Skeletal muscle satellite cell (primary cell): ENCODE data around the gene TRIB2.

Experiments
- H3K27me3 ChIP-seq: 2 replicates; pipeline ENCODE4 v1.7.0; 2013; ENCODE audit warnings: low read length; ENCODE audit not compliant: control insufficient read depth, insufficient read depth
- H3K36me3 ChIP-seq: 2 replicates; pipeline ENCODE4 v1.7.0; 2013; ENCODE audit warnings: mild to moderate bottlenecking, control low read depth, low read length; ENCODE audit not compliant: insufficient read depth
- H3K4me1 ChIP-seq: 2 replicates; pipeline ENCODE4 v1.7.0; 2013; ENCODE audit warnings: low read length; ENCODE audit not compliant: control insufficient read depth, insufficient read depth
- H3K4me2 ChIP-seq: 2 replicates; pipeline ENCODE4 v1.7.0; 2013; ENCODE audit warnings: mild to moderate bottlenecking, low read length
- H3K4me3 ChIP-seq: 2 replicates; pipeline ENCODE4 v1.7.0; 2013; ENCODE audit warnings: low read length
- H3K9ac ChIP-seq: 2 replicates; pipeline ENCODE4 v1.7.0; 2013; ENCODE audit warnings: mild to moderate bottlenecking, low read depth, low read length, moderate library complexity
- H3K9me3 ChIP-seq: replicated peaks from 2 replicates; pipeline ENCODE4 v1.7.0; 2013; ENCODE audit warnings: mild to moderate bottlenecking, control low read depth, low read length

The TRIB2 gene

GRCh38 chr2:12701786-12702167, 15.0 kb upstream of the TRIB2 start:
- Histone ChIP-seq H3K36me3 (no peaks in the 10 kb centered on the region), H3K27me3 (no peaks in the 10 kb centered on the region), H3K9ac (peak overlapping the region; percentile 59), H3K4me1 (peaks cover 42% of the 10 kb centered on the region), H3K4me3 (peak overlapping the region; percentile 55), H3K9me3 (no peaks in the 10 kb centered on the region), H3K4me2 (peak overlapping the region; percentile 77)

- no peaks in the 10 kb centered on the region for H3K9me3 ChIP-seq
- H3K4me1 ChIP-seq, result peaks cover 42% of the 10 kb centered on the region
- peak overlapping the region; percentile 55 for H3K4me3 ChIP-seq
- peak overlapping the region; percentile 77 for H3K4me2 ChIP-seq
- no peaks in the 10 kb centered on the region for H3K36me3 ChIP-seq
- no peaks in the 10 kb centered on the region for H3K27me3 ChIP-seq
- peak overlapping the region; percentile 59 for H3K9ac ChIP-seq
Measured at GRCh38 chr2:12702168-12703121, 14.3 kb upstream of the TRIB2 start.

- H3K4me1 ChIP-seq, result peaks cover 42% of the 10 kb centered on the region
Measured at GRCh38 chr2:12704378-12704777, 12.4 kb upstream of the TRIB2 start.

GRCh38 chr2:12705230-12705629, 11.5 kb upstream of the TRIB2 start:
- Histone ChIP-seq H3K4me1 (peaks cover 42% of the 10 kb centered on the region), H3K4me2 (no peak overlapping the region), H3K9me3 (no peaks in the 10 kb centered on the region), H3K27me3 (no peaks in the 10 kb centered on the region), H3K9ac (no peak overlapping the region), H3K4me3 (no peak overlapping the region), H3K36me3 (no peaks in the 10 kb centered on the region)

More at GRCh38 chr2:12704378-12704777, 12.4 kb upstream of the TRIB2 start:
- H3K9ac ChIP-seq, result no peak overlapping the region
- H3K9me3 ChIP-seq, result no peaks in the 10 kb centered on the region
- H3K4me3 ChIP-seq, result no peak overlapping the region
- H3K4me2 ChIP-seq, result no peak overlapping the region
- H3K36me3 ChIP-seq, result no peaks in the 10 kb centered on the region
- H3K27me3 ChIP-seq, result no peaks in the 10 kb centered on the region

- Histone ChIP-seq H3K4me1 (peaks cover 38% of the 10 kb centered on the region), H3K9me3 (no peaks in the 10 kb centered on the region), H3K4me3 (no peak overlapping the region), H3K36me3 (no peaks in the 10 kb centered on the region), H3K9ac (no peak overlapping the region), H3K4me2 (no peak overlapping the region), H3K27me3 (no peaks in the 10 kb centered on the region)
Measured at GRCh38 chr2:12705742-12706141, 11.0 kb upstream of the TRIB2 start.

- Histone ChIP-seq H3K9ac (no peak overlapping the region), H3K4me1 (peaks cover 17% of the 10 kb centered on the region), H3K36me3 (no peaks in the 10 kb centered on the region), H3K4me3 (no peak overlapping the region), H3K4me2 (no peak overlapping the region), H3K9me3 (no peaks in the 10 kb centered on the region), H3K27me3 (no peaks in the 10 kb centered on the region)
Measured at GRCh38 chr2:12708508-12709206, 8.1 kb upstream of the TRIB2 start.

- Histone ChIP-seq H3K9ac (no peak overlapping the region), H3K4me1 (peaks cover 15% of the 10 kb centered on the region)
Measured at GRCh38 chr2:12709207-12709522, 7.6 kb upstream of the TRIB2 start.

GRCh38 chr2:12710301-12710700, 6.4 kb upstream of the TRIB2 start:
- Histone ChIP-seq H3K4me3 (no peak overlapping the region), H3K27me3 (no peaks in the 10 kb centered on the region), H3K4me2 (no peak overlapping the region), H3K36me3 (no peaks in the 10 kb centered on the region), H3K9me3 (no peaks in the 10 kb centered on the region), H3K4me1 (peaks cover 21% of the 10 kb centered on the region), H3K9ac (no peak overlapping the region)

More at GRCh38 chr2:12709207-12709522, 7.6 kb upstream of the TRIB2 start:
- H3K4me2 ChIP-seq, result no peak overlapping the region
- H3K27me3 ChIP-seq, result no peaks in the 10 kb centered on the region
- no peak overlapping the region for H3K4me3 ChIP-seq
- H3K9me3 ChIP-seq, result no peaks in the 10 kb centered on the region
- no peaks in the 10 kb centered on the region for H3K36me3 ChIP-seq

- Histone ChIP-seq H3K4me3 (no peak overlapping the region), H3K9ac (no peak overlapping the region), H3K9me3 (no peaks in the 10 kb centered on the region), H3K36me3 (no peaks in the 10 kb centered on the region), H3K4me1 (peaks cover 30% of the 10 kb centered on the region), H3K4me2 (no peak overlapping the region), H3K27me3 (no peaks in the 10 kb centered on the region)
Measured at GRCh38 chr2:12711339-12711738, 5.4 kb upstream of the TRIB2 start.

- peaks cover 30% of the 10 kb centered on the region for H3K4me1 ChIP-seq
- H3K4me2 ChIP-seq, result no peak overlapping the region
- no peak overlapping the region for H3K9ac ChIP-seq
- H3K27me3 ChIP-seq, result no peaks in the 10 kb centered on the region
- no peaks in the 10 kb centered on the region for H3K36me3 ChIP-seq
- no peak overlapping the region for H3K4me3 ChIP-seq
- H3K9me3 ChIP-seq, result no peaks in the 10 kb centered on the region
Measured at GRCh38 chr2:12712881-12713280, 3.9 kb upstream of the TRIB2 start.

- H3K4me1 ChIP-seq, result peaks cover 30% of the 10 kb centered on the region
- peak overlapping the region; percentile 92 for H3K4me2 ChIP-seq
- H3K4me3 ChIP-seq, result no peak overlapping the region
- H3K36me3 ChIP-seq, result no peaks in the 10 kb centered on the region
- H3K9ac ChIP-seq, result peak overlapping the region; percentile 3
- H3K27me3 ChIP-seq, result no peaks in the 10 kb centered on the region
- no peaks in the 10 kb centered on the region for H3K9me3 ChIP-seq
Measured at GRCh38 chr2:12714391-12715221, 2.1 kb upstream of the TRIB2 start.
